ENCODE data around the gene MED27.

DNA sequence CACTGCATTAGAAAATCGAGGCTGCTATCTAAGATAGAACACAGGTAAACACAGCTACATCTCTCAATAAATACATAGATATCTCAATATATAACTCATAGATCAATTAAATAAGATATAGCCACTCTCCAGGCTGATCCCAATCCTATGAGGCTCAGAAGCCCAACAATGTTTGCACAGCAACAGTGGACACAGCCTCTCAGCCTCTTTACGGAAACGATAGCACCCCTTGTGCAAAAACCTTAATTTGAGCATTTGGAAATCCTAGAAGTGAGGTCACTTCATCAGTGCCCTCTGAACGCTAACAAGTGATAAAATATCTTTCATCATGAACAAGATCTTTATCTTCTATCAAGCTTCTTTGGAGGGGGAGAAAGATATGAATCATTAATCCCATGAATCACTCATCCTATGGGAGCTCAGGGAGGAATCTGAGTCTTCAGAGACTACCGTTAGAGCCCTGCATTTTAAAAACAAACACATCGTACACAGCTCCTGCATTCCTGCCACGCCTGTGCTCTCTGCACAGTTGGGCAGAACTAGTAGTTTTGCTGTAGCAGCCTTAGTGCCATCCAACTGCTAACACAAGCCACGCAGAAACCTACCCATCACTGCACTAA is 71.4 kb downstream of the MED27 start:
- TF ChIP-seq, protein P1, sequence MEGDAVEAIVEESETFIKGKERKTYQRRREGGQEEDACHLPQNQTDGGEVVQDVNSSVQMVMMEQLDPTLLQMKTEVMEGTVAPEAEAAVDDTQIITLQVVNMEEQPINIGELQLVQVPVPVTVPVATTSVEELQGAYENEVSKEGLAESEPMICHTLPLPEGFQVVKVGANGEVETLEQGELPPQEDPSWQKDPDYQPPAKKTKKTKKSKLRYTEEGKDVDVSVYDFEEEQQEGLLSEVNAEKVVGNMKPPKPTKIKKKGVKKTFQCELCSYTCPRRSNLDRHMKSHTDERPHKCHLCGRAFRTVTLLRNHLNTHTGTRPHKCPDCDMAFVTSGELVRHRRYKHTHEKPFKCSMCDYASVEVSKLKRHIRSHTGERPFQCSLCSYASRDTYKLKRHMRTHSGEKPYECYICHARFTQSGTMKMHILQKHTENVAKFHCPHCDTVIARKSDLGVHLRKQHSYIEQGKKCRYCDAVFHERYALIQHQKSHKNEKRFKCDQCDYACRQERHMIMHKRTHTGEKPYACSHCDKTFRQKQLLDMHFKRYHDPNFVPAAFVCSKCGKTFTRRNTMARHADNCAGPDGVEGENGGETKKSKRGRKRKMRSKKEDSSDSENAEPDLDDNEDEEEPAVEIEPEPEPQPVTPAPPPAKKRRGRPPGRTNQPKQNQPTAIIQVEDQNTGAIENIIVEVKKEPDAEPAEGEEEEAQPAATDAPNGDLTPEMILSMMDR (IDR thresholded peaks at IDR 0.05), result no peak
- no peak for TF ChIP-seq POLR2A (IDR thresholded peaks at IDR 0.05; ENCODE audit: low read depth)
- no peak for TF ChIP-seq EP300 (IDR thresholded peaks at IDR 0.05)
- TF ChIP-seq POLR2AphosphoS5 (IDR thresholded peaks at IDR 0.05), result no peak
